HCT116 (cell line): ENCODE data around the gene TTLL7. TPM values are rescaled to one million over a fixed set of nuclear protein-coding genes. Genes with fewer than 3 reads are reported as not detected.

Experiments
- ATAC-seq: fragments of 200-7000 bp; cut with Tn5 transposase; 2 replicates; pipeline ENCODE4 v1.9.1; 2020; ENCODE audit warnings: mild to moderate bottlenecking, moderate library complexity
- BruUV-seq: library from RNA; stranded (reverse); fragments of 400-500 nt; replicated peaks from 2 replicates; lab custom pipeline; 2021; lab: Mats Ljungman, UMichigan
- CTCF ChIA-PET: fragments of 300-600 bp; sonication (Branson Sonifier 250); formaldehyde crosslinking; loops from one replicate; lab custom pipeline; 2021; ENCODE audit warnings: antibody characterized with exemption; lab: Charles Lee
- POLR2A ChIA-PET: fragments of 300-600, 350-600 bp; sonication (Branson Sonifier 250); formaldehyde crosslinking; loops from one replicate; lab custom pipeline; 2021; ENCODE audit warnings: antibody characterized with exemption; lab: Charles Lee
- RAD21 ChIA-PET, 2 experiments: fragments of 300-600 bp; sonication (Branson Sonifier 250); formaldehyde crosslinking; loops; one replicate each; lab custom pipeline; 2023; ENCODE audit warnings: low total read pairs in 2 of 2; ENCODE audit not compliant: uncharacterized antibody in 2 of 2, unreplicated experiment in 2 of 2, low non-redundant PET in 1 of 2; lab: Charles Lee
- DNase-seq: peaks from one replicate; pipeline ENCODE4 v3.0.0-alpha.2; 2010; ENCODE audit warnings: low read depth, low spot score
- H2AFZ ChIP-seq: fragments of 200-600 bp; shearing (Covaris generic), sonication (generic); 2 replicates; pipeline ENCODE4 v1.6.1; 2017; ENCODE audit warnings: low read depth, mixed run types, mixed read lengths, antibody characterized with exemption, low read length; ENCODE audit not compliant: poor library complexity, severe bottlenecking
- H3K27ac ChIP-seq: 2 replicates; pipeline ENCODE4 v1.5.1; 2012; ENCODE audit warnings: low read depth, low read length
- H3K27me3 ChIP-seq: fragments of 200-600 bp; sonication (generic); 2 replicates; pipeline ENCODE4 v1.6.1; 2016; ENCODE audit warnings: mixed run types, low read length, mixed read lengths; ENCODE audit not compliant: insufficient read depth
- H3K36me3 ChIP-seq, 2 experiments: fragments of 200-500 bp in 1 of 2; fragments of 200-600 bp in 1 of 2; sonication (Bioruptor generic) in 1 of 2; sonication (generic) in 1 of 2; 2 replicates each; pipeline versions ENCODE4 v1.5.1 to v1.6.1; 2014 to 2016; ENCODE audit warnings: low read length in 2 of 2, inconsistent platforms in 1 of 2, mixed read lengths in 1 of 2, mixed run types in 1 of 2; ENCODE audit not compliant: insufficient read depth in 2 of 2, control insufficient read depth in 1 of 2
- H3K4me1 ChIP-seq, 2 experiments: fragments of 200-600 bp in 1 of 2; sonication (generic) in 1 of 2; 2 replicates each; pipeline versions ENCODE4 v1.5.1 to v1.6.1; 2012 to 2017; ENCODE audit warnings: low read length in 2 of 2, inconsistent platforms in 1 of 2, mild to moderate bottlenecking in 1 of 2, mixed read lengths in 1 of 2, mixed run types in 1 of 2, moderate library complexity in 1 of 2; ENCODE audit not compliant: insufficient read depth in 2 of 2, control insufficient read depth in 1 of 2
- H3K4me2 ChIP-seq: fragments of 200-600 bp; sonication (generic); 2 replicates; pipeline ENCODE4 v1.6.1; 2017; ENCODE audit warnings: mixed run types, low read length, mixed read lengths
- H3K4me3 ChIP-seq, 2 experiments: fragments of 200-600 bp in 1 of 2; sonication (generic) in 1 of 2; replicated peaks in 1 of 2; 2 replicates each; pipeline ENCODE4 v1.5.1; 2011 to 2016; ENCODE audit warnings: low read length in 2 of 2, control low read depth in 1 of 2, low read depth in 1 of 2, mild to moderate bottlenecking in 1 of 2, mixed read lengths in 1 of 2, mixed run types in 1 of 2
- H3K79me2 ChIP-seq: fragments of 200-600 bp; sonication (generic); 2 replicates; pipeline ENCODE4 v1.6.1; 2017; ENCODE audit warnings: mild to moderate bottlenecking, mixed run types, low read length, moderate library complexity, mixed read lengths; ENCODE audit not compliant: insufficient read depth
- H3K9ac ChIP-seq: fragments of 200-600 bp; sonication (generic); 2 replicates; pipeline ENCODE4 v1.6.1; 2016; ENCODE audit warnings: low read length, mixed read lengths
- H3K9me2 ChIP-seq: fragments of 200-600 bp; sonication (generic), shearing (Covaris generic); 2 replicates; pipeline ENCODE4 v1.6.1; 2017; ENCODE audit warnings: mixed run types, mild to moderate bottlenecking, moderate library complexity; ENCODE audit not compliant: insufficient read depth
- H3K9me3 ChIP-seq, 2 experiments: fragments of 200-500 bp in 1 of 2; fragments of 200-600 bp in 1 of 2; sonication (Bioruptor generic) in 1 of 2; sonication (generic) in 1 of 2; 2 replicates each; pipeline ENCODE4 v1.6.1; 2014 to 2017; ENCODE audit warnings: low read length in 2 of 2, mixed read lengths in 2 of 2, inconsistent platforms in 1 of 2, low read depth in 1 of 2, mild to moderate bottlenecking in 1 of 2, mixed run types in 1 of 2, moderate library complexity in 1 of 2; ENCODE audit not compliant: control insufficient read depth in 1 of 2, insufficient read depth in 1 of 2
- H4K20me1 ChIP-seq: fragments of 200-600 bp; sonication (generic), shearing (Covaris generic); 2 replicates; pipeline ENCODE4 v1.6.1; 2017; ENCODE audit warnings: mixed run types, mild to moderate bottlenecking, moderate library complexity; ENCODE audit not compliant: insufficient read depth
- ATF3 ChIP-seq: IDR thresholded peaks from 2 replicates; pipeline ENCODE4 v1.6.1; 2012
- CBX3 ChIP-seq: IDR thresholded peaks from 2 replicates; pipeline ENCODE4 v1.6.1; 2012; ENCODE audit warnings: low read depth
- CEBPB ChIP-seq: IDR thresholded peaks from 2 replicates; pipeline ENCODE4 v1.6.1; 2012; ENCODE audit warnings: low read depth
- CTCF ChIP-seq, 3 experiments: fragments of 200-600 bp in 1 of 3; sonication (generic) in 1 of 3; IDR thresholded peaks in 2 of 3; conservative IDR thresholded peaks in 1 of 3; 2 replicates each; pipeline ENCODE4 v1.5.1; 2012 to 2017; ENCODE audit warnings: low read depth in 2 of 3, low read length in 2 of 3, antibody characterized with exemption in 1 of 3, borderline replicate concordance in 1 of 3, control low read depth in 1 of 3, mild to moderate bottlenecking in 1 of 3, mixed read lengths in 1 of 3, mixed run types in 1 of 3, moderate library complexity in 1 of 3; ENCODE audit not compliant: insufficient read depth in 1 of 3
- ELF1 ChIP-seq: IDR thresholded peaks from 2 replicates; pipeline ENCODE4 v1.6.1; 2012; ENCODE audit warnings: low read depth, borderline replicate concordance
- EZH2 ChIP-seq: fragments of 200-600 bp; sonication (generic); IDR thresholded peaks from 2 replicates; pipeline ENCODE4 v1.6.1; 2017; ENCODE audit warnings: antibody characterized with exemption, mixed run types
- EZH2phosphoT487 ChIP-seq: fragments of 200-600 bp; IDR thresholded peaks from 2 replicates; pipeline ENCODE4 v1.6.1; 2018; ENCODE audit warnings: antibody characterized with exemption, borderline replicate concordance
- FOSL1 ChIP-seq: IDR thresholded peaks from 2 replicates; pipeline ENCODE4 v1.6.1; 2012; ENCODE audit warnings: low read depth
- JUND ChIP-seq: IDR thresholded peaks from 2 replicates; pipeline ENCODE4 v1.6.1; 2012
- MAX ChIP-seq: IDR thresholded peaks from 2 replicates; pipeline ENCODE4 v1.6.1; 2012
- POLR2AphosphoS5 ChIP-seq: IDR thresholded peaks from 2 replicates; pipeline ENCODE4 v1.6.1; 2011; ENCODE audit warnings: mild to moderate bottlenecking, low read depth, low read length, moderate library complexity
- REST ChIP-seq: IDR thresholded peaks from 2 replicates; pipeline ENCODE4 v1.6.1; 2012; ENCODE audit warnings: low read depth
- SRF ChIP-seq: IDR thresholded peaks from 2 replicates; pipeline ENCODE4 v1.6.1; 2012; ENCODE audit warnings: low read depth
- TCF7L2 ChIP-seq: IDR thresholded peaks from 2 replicates; pipeline ENCODE4 v1.7.0; 2011; ENCODE audit warnings: borderline replicate concordance, inconsistent platforms; ENCODE audit not compliant: insufficient read depth, insufficient read length; ENCODE audit errors: extremely low read depth
- YY1 ChIP-seq: IDR thresholded peaks from 2 replicates; pipeline ENCODE4 v1.6.1; 2011; ENCODE audit warnings: low read length, low read depth, moderate library complexity, mild to moderate bottlenecking; ENCODE audit not compliant: insufficient replicate concordance; ENCODE audit errors: extremely low read depth
- ZBTB33 ChIP-seq: IDR thresholded peaks from 2 replicates; pipeline ENCODE4 v1.6.1; 2011; ENCODE audit warnings: mild to moderate bottlenecking, low read length, moderate library complexity; ENCODE audit not compliant: insufficient replicate concordance; ENCODE audit errors: extremely low read depth
- ZFX ChIP-seq: fragments of 450-650 bp; IDR thresholded peaks from 2 replicates; pipeline ENCODE4 v1.6.1; 2017
- ZNF274 ChIP-seq: fragments of 200-500 bp; sonication (Bioruptor generic); IDR thresholded peaks from 2 replicates; pipeline ENCODE4 v1.6.1; 2014; ENCODE audit warnings: mild to moderate bottlenecking, low read depth, low read length, inconsistent platforms
- intact Hi-C: fragments of 100-400 bp; cut with micrococcal nuclease; formaldehyde crosslinking; loops from 2 replicates; pipeline ENCODE4 v1.10.0; 2022
- total RNA-seq: library from RNA; stranded (reverse); gene quantifications from one replicate; pipeline ENCODE4 v1.2.1, GENCODE V29; 2021; ENCODE audit not compliant: unreplicated experiment

TTLL7 gene
- total RNA-seq, 1 experiment from 2014 or later, result 21.2 TPM

- RAD21 ChIA-PET, result no interaction called here
- intact Hi-C loops, result no loop called here
- Histone ChIP-seq H3K4me2 (no peak overlapping the region), H3K79me2 (no peaks in the 10 kb centered on the region), H2AFZ (no peak overlapping the region), H3K9me3 (no peaks in the 10 kb centered on the region), H3K9me2 (no peaks in the 10 kb centered on the region), H3K27ac (no peak overlapping the region), H3K4me1 (peaks cover 0 to 4% of the 10 kb centered on the region in 2 experiments; a peak in 1 of 4 replicates), H3K4me3 (no peak overlapping the region), H3K27me3 (no peaks in the 10 kb centered on the region), H3K9ac (no peak overlapping the region), H3K36me3 (0 out of 4 replicates have a peak, but pooled peaks cover 0 to 2% of the 10 kb centered on the region in 2 experiments), H4K20me1 (no peaks in the 10 kb centered on the region)
- ATAC-seq (no peak), DNase-seq (no peak)
- CTCF ChIA-PET, result interaction anchor here (0.6 to 1.2 kb wide), 2 partner anchors 193 to 825 kb away, joined by 3 to 5 read pairs; no protein-coding TSS in a partner anchor
- TF ChIP-seq ZNF274, result no peak
- no peak for TF ChIP-seq ZFX
- no peak for TF ChIP-seq EZH2phosphoT487
- TF ChIP-seq YY1, result no peak
- no peak for TF ChIP-seq ATF3
- TF ChIP-seq SRF, result no peak
- no peak for TF ChIP-seq POLR2AphosphoS5
- no peak for TF ChIP-seq FOSL1
- TF ChIP-seq JUND, result no peak
- TF ChIP-seq CTCF (IDR thresholded peaks at IDR 0.05 in 2 of 3, conservative IDR thresholded peaks at IDR 0.05 in 1 of 3; ENCODE audit: borderline replicate concordance in 1 of 3, insufficient read depth in 1 of 3, low read depth in 2 of 3, low read length in 2 of 3), result no peak
- no peak for TF ChIP-seq CEBPB
- no peak for TF ChIP-seq MAX
- TF ChIP-seq REST, result no peak
- no peak for TF ChIP-seq TCF7L2
- TF ChIP-seq ZBTB33, result no peak
- TF ChIP-seq EZH2, result no peak
- TF ChIP-seq ELF1, result no peak
- no peak for TF ChIP-seq CBX3
- BruUV-seq, result no TSS peak
- POLR2A ChIA-PET, result no interaction called here
Observed at GRCh38 chr1:83929184-83929583, 69.7 kb downstream of the TTLL7 start.
